MM.1S (cell line): ENCODE data around the gene DHRS3.

Experiments used
- DNase-seq: peaks from one replicate; pipeline ENCODE4 v3.0.0-alpha.2; 2015
- H2AFZ ChIP-seq: fragments of 300-600 bp; sonication (generic); 2 replicates; pipeline ENCODE4 v1.6.0; 2016; ENCODE audit warnings: antibody characterized with exemption, low read length
- H3F3A ChIP-seq: fragments of 300-600 bp; sonication (generic); 2 replicates; pipeline ENCODE4 v1.6.1; 2016; ENCODE audit warnings: mild to moderate bottlenecking, antibody characterized with exemption, low read length, moderate library complexity, mixed read lengths; ENCODE audit not compliant: insufficient read depth
- H3K27ac ChIP-seq: fragments of 300-600 bp; sonication (generic); 2 replicates; pipeline ENCODE4 v1.5.1; 2016; ENCODE audit warnings: mild to moderate bottlenecking, low read length
- H3K27me3 ChIP-seq: fragments of 300-600 bp; sonication (generic); replicated peaks from 2 replicates; pipeline ENCODE4 v1.6.0; 2016; ENCODE audit warnings: low read length; ENCODE audit not compliant: insufficient read depth
- H3K36me3 ChIP-seq: fragments of 300-600 bp; sonication (generic); replicated peaks from 2 replicates; pipeline ENCODE4 v1.6.1; 2016; ENCODE audit warnings: mild to moderate bottlenecking, low read length, mixed read lengths; ENCODE audit not compliant: insufficient read depth
- H3K4me1 ChIP-seq: fragments of 300-600 bp; sonication (generic); 2 replicates; pipeline ENCODE4 v1.6.1; 2016; ENCODE audit warnings: low read length, mixed read lengths
- H3K4me2 ChIP-seq: fragments of 300-600 bp; sonication (generic); 2 replicates; pipeline ENCODE4 v1.6.0; 2016; ENCODE audit warnings: low read depth, low read length
- H3K4me3 ChIP-seq: fragments of 300-600 bp; sonication (generic); 2 replicates; pipeline ENCODE4 v1.5.1; 2016; ENCODE audit warnings: low read length, mixed read lengths
- H3K79me2 ChIP-seq: fragments of 300-600 bp; sonication (generic); 2 replicates; pipeline ENCODE4 v1.6.1; 2016; ENCODE audit warnings: mixed run types, low read length, mixed read lengths
- H3K9ac ChIP-seq: fragments of 300-600 bp; sonication (generic); 2 replicates; pipeline ENCODE4 v1.6.1; 2016; ENCODE audit warnings: low read length, mixed read lengths
- H3K9me2 ChIP-seq: fragments of 300-600 bp; sonication (generic); replicated peaks from 2 replicates; pipeline ENCODE4 v1.6.1; 2016; ENCODE audit warnings: mild to moderate bottlenecking, low read length, mixed read lengths; ENCODE audit not compliant: insufficient read depth
- H3K9me3 ChIP-seq: fragments of 300-600 bp; sonication (generic); replicated peaks from 2 replicates; pipeline ENCODE4 v1.6.1; 2016; ENCODE audit warnings: mild to moderate bottlenecking, low read length, mixed read lengths; ENCODE audit not compliant: insufficient read depth
- H4K20me1 ChIP-seq: fragments of 300-600 bp; sonication (generic); 2 replicates; pipeline ENCODE4 v1.6.1; 2016; ENCODE audit warnings: mild to moderate bottlenecking, low read length, moderate library complexity, mixed read lengths; ENCODE audit not compliant: insufficient read depth
- CTCF ChIP-seq: fragments of 300-600 bp; sonication (generic); IDR thresholded peaks from 2 replicates; pipeline ENCODE4 v1.5.1; 2016; ENCODE audit warnings: antibody characterized with exemption, low read length, mixed read lengths
- EZH2 ChIP-seq: fragments of 300-600 bp; sonication (generic); optimal IDR thresholded peaks from 2 replicates; pipeline ENCODE3; 2017; ENCODE audit warnings: low read depth, mild to moderate bottlenecking, antibody characterized with exemption, low read length, mixed read lengths
- EZH2phosphoT487 ChIP-seq: fragments of 300-600 bp; sonication (generic); IDR thresholded peaks from 2 replicates; pipeline ENCODE4 v1.6.1; 2018; ENCODE audit warnings: antibody characterized with exemption, low read length

DHRS3 gene

GRCh38 chr1:12553963-12554362, 64.0 kb downstream of the DHRS3 start:
- H3K4me1 ChIP-seq, result no peaks in the 10 kb centered on the region
- no peak overlapping the region for H3K27ac ChIP-seq

GRCh38 chr1:12552951-12553921, 64.8 kb downstream of the DHRS3 start:
- Histone ChIP-seq H3K36me3 (no peaks in the 10 kb centered on the region), H3F3A (no peaks in the 10 kb centered on the region), H3K27me3 (peaks cover 9% of the 10 kb centered on the region; the same call in 1 of the 2 replicates), H2AFZ (no peak overlapping the region), H3K79me2 (no peaks in the 10 kb centered on the region), H4K20me1 (no peaks in the 10 kb centered on the region), H3K27ac (no peak overlapping the region), H3K4me2 (no peak overlapping the region), H3K9me3 (no peaks in the 10 kb centered on the region), H3K9ac (no peak overlapping the region), H3K4me1 (no peaks in the 10 kb centered on the region), H3K9me2 (no peaks in the 10 kb centered on the region), H3K4me3 (no peak overlapping the region)
- no peak for DNase-seq
- TF ChIP-seq CTCF, result no peak
- TF ChIP-seq EZH2phosphoT487, result no peak
- no peak for TF ChIP-seq EZH2

More at GRCh38 chr1:12553963-12554362, 64.0 kb downstream of the DHRS3 start:
- Histone ChIP-seq H3F3A (no peaks in the 10 kb centered on the region), H3K79me2 (no peaks in the 10 kb centered on the region), H3K9me3 (no peaks in the 10 kb centered on the region), H3K9ac (no peak overlapping the region), H3K4me3 (no peak overlapping the region), H3K9me2 (no peaks in the 10 kb centered on the region), H3K4me2 (no peak overlapping the region), H4K20me1 (no peaks in the 10 kb centered on the region), H2AFZ (no peak overlapping the region), H3K36me3 (no peaks in the 10 kb centered on the region), H3K27me3 (peaks cover 6% of the 10 kb centered on the region; the same call in 1 of the 2 replicates)
- TF ChIP-seq CTCF (no peak), EZH2 (no peak), EZH2phosphoT487 (no peak)
- DNase-seq, result no peak

- Histone ChIP-seq H3K4me1 (no peaks in the 10 kb centered on the region), H3K9me3 (no peaks in the 10 kb centered on the region), H3K36me3 (no peaks in the 10 kb centered on the region), H4K20me1 (no peaks in the 10 kb centered on the region), H3K27ac (no peak overlapping the region), H2AFZ (no peak overlapping the region), H3K4me2 (no peak overlapping the region), H3F3A (no peaks in the 10 kb centered on the region), H3K4me3 (no peak overlapping the region), H3K9ac (no peak overlapping the region), H3K79me2 (no peaks in the 10 kb centered on the region), H3K9me2 (no peaks in the 10 kb centered on the region), H3K27me3 (peaks cover 9% of the 10 kb centered on the region; the same call in 1 of the 2 replicates)
- TF ChIP-seq EZH2, result no peak
- no peak for TF ChIP-seq EZH2phosphoT487
- TF ChIP-seq CTCF, result no peak
- DNase-seq, result no peak
Measured at GRCh38 chr1:12552111-12552888, 65.7 kb downstream of the DHRS3 start.
